GM19099 (cell line): ENCODE results near the gene ALDH8A1.
A peak's percentile ranks its signal among the peaks of the same experiment; 100 is the strongest.

Experiments used
- POLR2A ChIP-seq: IDR thresholded peaks from 3 replicates; pipeline ENCODE4 v1.6.1; 2011; ENCODE audit warnings: low read depth; ENCODE audit not compliant: insufficient read length; ENCODE audit errors: extremely low read depth

Gene ALDH8A1

DNA sequence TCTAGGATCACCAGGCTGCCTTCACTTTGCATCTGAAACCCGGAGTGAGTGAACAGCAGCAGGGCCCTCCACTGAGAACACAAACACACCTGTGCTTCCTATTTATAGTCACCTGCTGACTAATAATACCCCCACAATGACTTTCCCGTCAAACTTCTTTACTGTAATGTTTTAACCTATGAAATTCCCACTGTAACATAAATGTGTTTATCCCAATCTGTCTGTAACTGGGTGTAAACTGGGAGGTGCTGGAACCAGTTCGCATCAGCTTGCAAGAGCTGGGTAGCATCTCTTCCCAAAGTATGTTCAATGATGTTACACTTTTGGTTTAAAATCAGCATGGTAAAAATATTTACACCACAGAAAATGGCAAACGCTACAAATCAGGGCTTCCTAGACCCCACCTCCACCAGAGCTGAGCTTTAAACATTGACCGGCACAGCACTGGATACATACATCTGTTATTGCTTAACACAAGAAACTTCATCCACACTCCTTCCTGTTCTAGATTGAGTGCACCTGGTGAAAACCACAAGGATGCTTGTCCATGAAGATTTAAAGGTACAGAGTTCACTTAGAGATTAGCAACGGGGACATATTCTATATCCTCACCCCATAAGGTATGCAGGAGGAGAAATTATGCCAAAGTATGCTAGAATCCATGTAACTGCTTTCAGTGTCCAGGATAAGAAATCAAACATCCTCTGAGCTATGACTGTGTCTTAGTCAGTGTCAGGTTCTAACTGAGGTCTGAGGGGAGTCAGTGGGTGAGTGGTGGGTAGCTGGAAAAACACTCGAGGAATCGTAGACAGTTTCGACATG is 79.0 kb downstream of the ALDH8A1 start:
- peak; percentile 44 for TF ChIP-seq POLR2A

DNA sequence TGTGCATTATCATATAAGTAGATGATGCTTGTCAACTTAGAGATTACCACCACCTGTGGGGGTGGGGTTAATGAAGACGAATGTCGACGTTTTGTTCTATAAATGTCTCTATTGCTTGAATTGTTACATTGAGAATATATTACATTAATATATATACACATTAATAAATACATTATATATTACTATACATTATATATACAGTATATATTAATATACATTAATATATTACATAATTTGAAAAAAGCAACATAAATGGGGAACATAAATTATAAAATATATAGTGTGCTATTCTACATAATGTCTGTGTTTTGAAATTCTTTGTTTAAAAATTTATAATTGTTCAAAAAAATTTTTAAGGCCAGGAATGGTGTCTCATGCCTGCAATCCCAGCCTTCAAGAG is 81.1 kb downstream of the ALDH8A1 start:
- TF ChIP-seq POLR2A = no peak
